ENCODE measurements around the gene CRYBA1.

CRYBA1 gene

GRCh38 chr17:29283496-29283895 is 36.8 kb downstream of the CRYBA1 start:
- DNase-seq (ENCODE audit: low spot score), result no peak

- DNase-seq (ENCODE audit: low spot score), result no peak
Measured at GRCh38 chr17:29283961-29284360, 37.3 kb downstream of the CRYBA1 start.

- DNase-seq (ENCODE audit: low spot score), result no peak
Measured at GRCh38 chr17:29289852-29290251, 43.2 kb downstream of the CRYBA1 start.

GRCh38 chr17:29291163-29291752 is 44.6 kb downstream of the CRYBA1 start:
- peak; percentile 86 for DNase-seq (ENCODE audit: low spot score)

GRCh38 chr17:29292071-29292991 is 45.7 kb downstream of the CRYBA1 start:
- peak; percentile 50 for DNase-seq (ENCODE audit: low spot score)

- DNase-seq (ENCODE audit: low spot score), result peak; percentile 59
Measured at GRCh38 chr17:29292992-29293889, 46.6 kb downstream of the CRYBA1 start.

- peak; percentile 99 for DNase-seq (ENCODE audit: low spot score)
Measured at GRCh38 chr17:29293890-29294579, 47.4 kb downstream of the CRYBA1 start, which contains the start of gene NUFIP2. TSS of gene NUFIP2 (minus strand) at chr17:29294148. CDS start at chr17:29294059, 89 bp downstream.

DNA sequence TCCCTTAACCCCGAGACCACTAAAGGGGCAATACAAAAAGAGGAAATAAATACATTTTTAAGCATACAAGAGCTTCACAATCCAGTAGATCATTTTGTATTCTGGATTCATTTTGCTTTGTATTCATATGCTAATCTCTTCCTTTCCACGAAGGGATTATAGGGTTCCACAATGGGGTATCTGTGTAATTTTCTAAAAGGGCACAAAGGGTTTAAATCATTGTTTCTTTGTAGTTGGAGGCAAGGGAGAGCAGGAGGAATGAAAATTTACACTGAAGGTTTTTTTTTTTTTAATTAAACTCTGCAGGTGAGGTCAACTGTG is 47.9 kb downstream of the CRYBA1 start:
- DNase-seq (ENCODE audit: low spot score), result no peak

GRCh38 chr17:29295420-29295819 is 48.8 kb downstream of the CRYBA1 start:
- no peak for DNase-seq (ENCODE audit: low spot score)

DNA sequence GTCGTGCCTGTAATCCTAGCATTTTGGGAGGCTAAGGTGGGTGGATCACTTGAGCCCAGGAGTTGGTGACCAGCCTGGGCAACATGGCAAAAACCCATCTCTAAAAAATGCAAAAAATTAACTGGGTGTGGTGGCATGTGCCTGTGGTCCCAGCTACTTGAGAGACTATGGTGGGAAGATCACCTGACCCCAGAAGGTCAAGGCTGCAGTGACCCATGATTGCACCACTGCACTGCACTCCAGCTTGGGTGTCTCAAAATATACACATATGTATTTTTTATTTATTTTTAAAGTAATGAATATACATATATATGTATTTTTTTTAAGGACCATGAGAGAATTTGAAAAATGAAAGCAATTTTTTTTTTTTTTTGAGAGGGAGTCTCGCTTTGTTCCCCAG is 52.4 kb downstream of the CRYBA1 start:
- no peak for DNase-seq (ENCODE audit: low spot score)

DNA sequence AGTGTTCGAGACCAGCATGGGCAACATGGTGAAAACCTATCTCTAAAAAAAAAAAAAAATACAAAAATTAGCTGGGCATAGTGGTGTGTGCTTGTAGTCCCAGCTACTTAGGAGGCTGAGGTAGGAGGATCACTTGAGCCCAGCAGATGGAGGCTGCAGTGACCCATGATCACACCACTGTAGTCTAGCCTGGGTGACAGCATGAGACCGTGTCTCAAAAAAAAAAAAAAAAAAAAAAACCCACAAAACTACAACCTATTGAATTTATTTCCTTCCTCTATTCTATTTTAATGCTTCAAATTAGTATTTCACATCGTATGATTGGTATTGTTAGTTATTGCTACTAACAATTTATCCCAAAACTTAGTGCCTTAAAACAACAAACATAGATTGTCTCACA is 56.7 kb downstream of the CRYBA1 start:
- no peak for DNase-seq (ENCODE audit: low spot score)

All from hematopoietic multipotent progenitor cell treated with erythropoietin and hydrocortisone succinate and interleukin-3 and kit ligand, for 15 days (in vitro differentiated cells).